ENCODE results near the gene ACVR1B.
"Not testable (repeated sequence)": the region's sequence is repeated elsewhere in the genome, so short reads cannot be mapped to it uniquely, and the experiment has no call there.

Gene ACVR1B

GRCh38 chr12:51971679-51972421 lies 20.4 kb downstream of the ACVR1B start:
- DNase-seq, result no peak

- DNase-seq, result no peak
Observed at GRCh38 chr12:51972422-51972812, 20.9 kb downstream of the ACVR1B start.

GRCh38 chr12:51972849-51973273 lies 21.4 kb downstream of the ACVR1B start:
- peak; percentile 84 for DNase-seq

- DNase-seq, result no peak
Observed at GRCh38 chr12:51973560-51973959, 22.1 kb downstream of the ACVR1B start.

GRCh38 chr12:51974646-51975045 lies 23.1 kb downstream of the ACVR1B start:
- DNase-seq, result peak; percentile 69

- DNase-seq, result no peak
Observed at GRCh38 chr12:51975196-51975595, 23.7 kb downstream of the ACVR1B start.

GRCh38 chr12:51976376-51977160 lies 25.1 kb downstream of the ACVR1B start:
- no peak for DNase-seq

- DNase-seq, result no peak
Observed at GRCh38 chr12:51977320-51977753, 25.8 kb downstream of the ACVR1B start.

- DNase-seq, result not testable (repeated sequence)
Observed at GRCh38 chr12:51979306-51979705, 27.8 kb downstream of the ACVR1B start.

GRCh38 chr12:51980051-51980808 lies 28.7 kb downstream of the ACVR1B start:
- peak; percentile 87 for DNase-seq

- DNase-seq, result no peak
Observed at GRCh38 chr12:51980809-51981127, 29.3 kb downstream of the ACVR1B start.

GRCh38 chr12:51984657-51985056 lies 33.2 kb downstream of the ACVR1B start:
- no peak for DNase-seq

- no peak for DNase-seq
Observed at GRCh38 chr12:51985154-51985835, 33.8 kb downstream of the ACVR1B start.

GRCh38 chr12:51986834-51987233 lies 35.3 kb downstream of the ACVR1B start:
- DNase-seq, result no peak

- DNase-seq, result no peak
Observed at GRCh38 chr12:51992246-51992645, 40.7 kb downstream of the ACVR1B start.

GRCh38 chr12:51994539-51994820 lies 43.0 kb downstream of the ACVR1B start:
- DNase-seq, result no peak

- DNase-seq, result no peak
Observed at GRCh38 chr12:51994959-51995358, 43.5 kb downstream of the ACVR1B start.

GRCh38 chr12:51997136-51997535 lies 45.6 kb downstream of the ACVR1B start:
- DNase-seq, result no peak

- no peak for DNase-seq
Observed at GRCh38 chr12:52003016-52003550, 51.6 kb downstream of the ACVR1B start.

- DNase-seq, result no peak
Observed at GRCh38 chr12:52003591-52003990, 52.1 kb downstream of the ACVR1B start.

GRCh38 chr12:52004042-52004648 lies 52.6 kb downstream of the ACVR1B start:
- DNase-seq, result no peak

- no peak for DNase-seq
Observed at GRCh38 chr12:52005218-52005902, 53.9 kb downstream of the ACVR1B start.
